WTC11 (cell line): ENCODE results near the gene CCNJ.

Experiments used
- AFF4 ChIP-seq: sonication (generic); formaldehyde crosslinking; IDR thresholded peaks from 2 replicates; pipeline ENCODE4 v1.8.1; 2023; ENCODE audit warnings: mild to moderate bottlenecking, missing genetic modification reagents, borderline replicate concordance
- CREM ChIP-seq: sonication (generic); formaldehyde crosslinking; IDR thresholded peaks from 2 replicates; pipeline ENCODE4 v1.8.1; 2022; ENCODE audit warnings: mild to moderate bottlenecking, missing genetic modification reagents, moderate library complexity
- CTCF ChIP-seq: fragments of 200-600 bp; IDR thresholded peaks from 2 replicates; pipeline ENCODE4 v1.8.0; 2022; ENCODE audit warnings: antibody characterized with exemption
- ESRRA ChIP-seq: sonication (generic); formaldehyde crosslinking; IDR thresholded peaks from 2 replicates; pipeline ENCODE4 v1.8.1; 2022; ENCODE audit warnings: mild to moderate bottlenecking, missing genetic modification reagents, borderline replicate concordance
- SP1 ChIP-seq: sonication (generic); formaldehyde crosslinking; conservative IDR thresholded peaks from 2 replicates; pipeline ENCODE4 v1.8.1; 2022; ENCODE audit warnings: missing genetic modification reagents
- USF2 ChIP-seq: sonication (generic); formaldehyde crosslinking; IDR thresholded peaks from 2 replicates; pipeline ENCODE4 v1.8.1; 2023; ENCODE audit warnings: mild to moderate bottlenecking, missing genetic modification reagents, moderate library complexity

GRCh38 chr10:96013956-96014355, 29.4 kb upstream of the CCNJ start:
- TF ChIP-seq CREM (CRISPR knock-in tag) (no peak), CTCF (no peak), ESRRA (no peak), AFF4 (CRISPR knock-in tag) (no peak), USF2 (CRISPR knock-in tag) (no peak), SP1 (CRISPR knock-in tag) (no peak)
